Activated CD4-positive, alpha-beta T cell treated with anti-CD3 and anti-CD28 coated beads, Interleukin-2, amount 50 U/mL, for 24 hours (primary cell): ENCODE measurements around the gene KIF4A.
A peak's percentile ranks its signal among the peaks of the same experiment; 100 is the strongest.
"Not testable (repeated sequence)": the region's sequence is repeated elsewhere in the genome, so short reads cannot be mapped to it uniquely, and the experiment has no call there.

ENCODE experiments used
- DNase-seq, 2 donors: peaks; one replicate each; pipeline ENCODE4 v3.0.0-alpha.2; 2020; ENCODE audit warnings: low read depth in 1 of 2, low spot score in 1 of 2

The KIF4A gene

GRCh38 chrX:70289793-70290770 lies at the start of gene KIF4A, which contains the start of gene PDZD11:
KIF4A (plus strand) TSS chrX:70290104; CDS start chrX:70290459, 355 bp downstream.
PDZD11 (minus strand) TSS chrX:70289927; CDS start chrX:70289341, 586 bp downstream.
- DNase-seq: peak; percentile 40 to 54

DNA sequence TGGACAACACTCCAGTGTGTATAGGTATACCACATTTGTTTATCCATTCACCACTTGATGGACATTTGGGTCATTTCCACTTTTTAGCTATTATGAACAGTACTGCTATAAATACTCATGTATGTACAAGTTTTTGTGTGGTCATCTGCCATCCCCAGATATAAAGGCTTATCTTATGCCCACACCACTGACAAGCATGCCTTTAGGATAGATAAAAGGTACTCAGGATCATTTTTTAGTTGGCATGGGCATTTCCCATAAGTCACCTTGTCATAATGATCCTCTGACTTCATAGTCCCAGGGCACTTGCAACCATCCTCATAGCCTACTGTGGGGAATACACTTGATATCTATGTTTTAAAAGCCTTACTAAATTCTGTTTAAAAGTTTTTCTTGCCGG lies 49.2 kb upstream of the KIF4A start:
- DNase-seq: no peak

DNA sequence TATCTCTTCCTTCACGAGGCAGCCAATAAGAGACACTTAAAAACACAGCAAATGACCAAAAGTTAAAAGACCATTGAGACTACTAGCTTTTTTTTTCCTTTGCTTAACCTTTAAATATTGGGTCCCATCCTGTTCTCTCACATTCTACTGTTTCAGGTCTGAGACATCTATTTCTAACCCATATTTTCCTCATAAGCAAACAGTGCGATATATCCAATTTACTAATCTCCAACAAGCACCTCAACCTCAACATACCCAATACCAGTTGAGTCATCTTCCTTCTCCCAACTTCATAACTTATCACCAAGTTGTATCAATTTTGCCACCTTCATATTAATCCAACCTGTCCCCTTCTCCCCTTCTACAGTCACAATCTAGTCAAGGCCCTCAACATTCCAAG lies 48.4 kb upstream of the KIF4A start:
- DNase-seq: no peak

GRCh38 chrX:70243601-70244000 lies 46.3 kb upstream of the KIF4A start:
- not testable (repeated sequence) for DNase-seq

DNA sequence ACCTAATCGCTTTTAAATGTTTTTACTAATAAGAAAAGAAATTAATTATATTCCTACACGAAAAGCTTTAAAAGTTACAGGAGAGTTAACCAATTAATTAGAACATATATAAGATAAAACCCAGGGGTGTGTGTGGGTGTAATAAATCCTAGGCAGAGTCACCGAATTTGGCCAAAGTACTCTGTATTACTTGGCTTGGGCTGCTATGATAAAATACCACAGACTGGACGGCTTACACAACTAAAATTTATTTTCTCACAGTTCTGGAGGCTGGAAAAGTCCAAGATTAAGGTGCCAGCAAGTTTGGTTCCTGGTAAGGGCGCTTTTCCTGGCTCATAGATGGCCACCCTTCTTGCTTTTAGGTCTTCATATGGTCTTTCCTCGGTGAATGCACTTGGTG lies 45.0 kb upstream of the KIF4A start:
- DNase-seq: no peak

DNA sequence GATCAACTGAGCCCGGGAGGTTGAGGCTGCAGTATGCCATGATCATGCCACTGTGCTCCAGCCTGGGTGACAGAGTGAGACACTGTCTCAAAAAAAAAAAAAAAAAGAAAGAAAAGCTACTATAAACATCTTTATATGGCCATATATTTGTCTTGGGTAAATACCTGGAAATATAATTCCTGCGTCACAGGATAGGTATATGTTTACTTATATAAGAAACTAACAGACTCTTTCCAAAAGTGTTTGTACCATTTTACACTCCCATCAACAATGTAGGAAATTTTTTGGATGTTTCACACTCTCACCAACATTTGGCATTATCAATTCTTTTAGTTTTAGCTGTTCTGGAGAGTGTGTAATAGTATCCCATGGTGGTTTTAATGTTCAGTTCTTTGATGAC lies 42.7 kb upstream of the KIF4A start:
- no peak for DNase-seq

DNA sequence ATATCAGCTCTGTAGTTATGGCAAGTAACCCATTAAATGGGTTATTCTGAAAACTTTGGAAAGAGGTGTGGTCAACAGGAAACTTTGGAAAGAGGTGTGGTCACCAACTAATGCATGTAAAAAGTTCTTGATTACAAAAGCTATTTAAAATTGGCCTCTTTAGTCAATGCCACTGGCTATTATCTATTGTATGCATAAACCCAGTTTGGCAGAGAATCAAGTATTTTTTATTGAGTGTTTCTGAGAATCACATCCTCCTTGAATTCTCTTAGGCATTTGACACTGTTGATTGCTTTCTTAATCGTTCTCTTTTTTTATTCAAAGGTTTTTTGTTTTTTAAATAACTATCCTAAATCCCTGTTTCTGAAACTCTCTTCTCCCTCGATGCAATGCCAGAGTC lies 37.4 kb upstream of the KIF4A start:
- DNase-seq: no peak

- DNase-seq: no peak
Observed at GRCh38 chrX:70253377-70254062, 36.4 kb upstream of the KIF4A start.

DNA sequence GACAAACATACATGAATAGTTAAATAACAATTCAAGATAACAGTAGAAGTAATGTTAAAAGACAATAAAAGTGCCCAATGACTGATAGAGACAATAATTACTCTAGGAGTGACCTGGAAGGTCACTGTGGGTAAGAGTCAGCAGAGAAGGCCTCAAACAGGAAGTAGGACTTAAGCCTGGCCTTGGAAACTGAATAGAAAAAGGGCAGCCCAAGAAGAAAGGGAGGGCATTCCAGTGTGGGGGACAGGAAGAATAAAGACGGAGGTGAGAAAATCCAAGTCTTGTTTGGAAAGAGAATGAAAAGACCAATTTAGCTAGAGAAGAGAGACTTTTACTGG lies 35.9 kb upstream of the KIF4A start:
- DNase-seq: no peak

- DNase-seq: no peak
Observed at GRCh38 chrX:70254909-70255308, 35.0 kb upstream of the KIF4A start.

- no peak for DNase-seq
Observed at GRCh38 chrX:70255452-70255851, 34.5 kb upstream of the KIF4A start.

- no peak for DNase-seq
Observed at GRCh38 chrX:70257423-70258288, 32.2 kb upstream of the KIF4A start.

DNA sequence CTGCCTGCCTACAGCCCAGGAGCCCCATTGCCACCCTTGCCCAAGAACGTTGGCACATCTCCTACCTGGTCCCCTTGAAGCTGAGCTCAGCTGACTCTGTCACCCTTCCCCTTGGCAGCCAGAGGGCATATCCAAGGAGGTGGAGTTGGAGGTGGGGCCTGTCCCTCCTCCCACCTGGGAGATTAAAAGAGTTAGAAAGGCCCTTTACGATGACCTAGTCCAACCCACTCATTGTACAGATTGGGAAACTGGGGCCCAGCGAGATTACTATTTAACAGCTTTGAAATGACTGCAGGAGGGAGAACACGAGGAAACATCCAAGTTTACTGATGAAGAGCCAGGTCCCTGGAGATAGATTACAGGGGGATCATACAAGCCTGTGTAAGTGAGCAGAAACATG lies 29.8 kb upstream of the KIF4A start, which contains the start of gene P2RY4:
P2RY4 (minus strand) TSS at position 101 of the 400 bp plus-strand sequence. CDS start 580 bp downstream, outside the sequence.
- no peak for DNase-seq

DNA sequence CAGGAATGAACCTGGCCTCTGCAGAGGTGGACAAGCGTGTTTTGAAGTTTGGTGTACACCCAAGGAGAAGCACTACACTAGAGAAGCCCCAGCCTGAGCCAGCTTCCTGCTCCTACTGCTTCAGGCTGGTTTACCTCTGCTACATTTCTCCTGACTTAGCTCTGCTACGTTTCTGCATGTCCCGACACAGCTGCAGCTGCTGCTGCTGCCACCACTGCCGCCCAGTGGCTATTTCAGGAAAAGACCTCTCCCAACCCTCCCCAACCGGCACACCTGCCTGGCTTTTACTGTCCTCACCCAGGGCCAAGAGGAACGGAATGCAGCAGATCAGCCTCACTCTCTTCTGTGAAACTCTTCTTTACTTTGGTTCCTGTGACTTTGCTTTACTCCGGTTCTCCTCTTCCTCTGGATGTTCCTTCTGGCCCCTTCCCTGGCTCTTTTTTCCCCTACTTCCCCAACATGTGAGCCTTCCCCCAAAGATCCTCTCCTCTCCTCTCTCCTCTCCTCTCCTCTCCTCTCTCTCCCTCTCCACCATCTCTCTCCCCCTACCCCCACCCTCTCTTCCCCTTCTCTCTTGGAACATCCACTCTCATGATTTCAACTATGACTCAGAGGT lies 26.8 kb upstream of the KIF4A start:
- no peak for DNase-seq

- DNase-seq: no peak
Observed at GRCh38 chrX:70264784-70265183, 25.1 kb upstream of the KIF4A start.

GRCh38 chrX:70268034-70268433 lies 21.9 kb upstream of the KIF4A start, which contains the start of gene ARR3:
ARR3 (plus strand) TSS chrX:70268334; CDS start chrX:70269386, 1,052 bp downstream.
- no peak for DNase-seq

- DNase-seq: not testable (repeated sequence)
Observed at GRCh38 chrX:70274029-70274428, 15.9 kb upstream of the KIF4A start.

- DNase-seq: no peak
Observed at GRCh38 chrX:70279081-70279480, 10.8 kb upstream of the KIF4A start.

- DNase-seq: no peak
Observed at GRCh38 chrX:70280573-70280972, 9.3 kb upstream of the KIF4A start.

- DNase-seq: no peak
Observed at GRCh38 chrX:70281951-70282350, 8.0 kb upstream of the KIF4A start, which contains the start of gene RAB41. RAB41 (plus strand) TSS chrX:70282172; CDS start chrX:70282218, 46 bp downstream.
